CD4-positive, alpha-beta T cell (primary cell): ENCODE results near the gene CERS6. TPM values are rescaled to one million over a fixed set of nuclear protein-coding genes. Genes with fewer than 3 reads are reported as not detected.

Experiments
- ATAC-seq: fragments of 200-7000 bp; cut with Tn5 transposase; one replicate; pipeline ENCODE4 v1.10.0; 2022; ENCODE audit warnings: mild to moderate bottlenecking; ENCODE audit not compliant: poor library complexity
- CTCF ChIA-PET: fragments of 350-600 bp; sonication (Branson Sonifier 250); formaldehyde crosslinking; loops from one replicate; lab custom pipeline; 2021; ENCODE audit warnings: antibody characterized with exemption, inconsistent platforms; lab: Charles Lee
- POLR2A ChIA-PET: fragments of 350-600 bp; sonication (Branson Sonifier 250); formaldehyde crosslinking; loops from one replicate; lab custom pipeline; 2021; ENCODE audit warnings: antibody characterized with exemption, inconsistent platforms; lab: Charles Lee
- DNase-seq, 14 experiments: peaks; one replicate each; pipeline ENCODE4 v3.0.0-alpha.2; 2013 to 2020; ENCODE audit warnings: mixed read lengths in 2 of 14
- H3K27ac ChIP-seq, 2 donors: one replicate each; pipeline versions ENCODE4 v1.5.1 to v1.7.0; 2013; ENCODE audit warnings: low read length in 2 of 2, low read depth in 1 of 2, mild to moderate bottlenecking in 1 of 2
- H3K27me3 ChIP-seq, 2 experiments: 1 replicate in 1 of 2; 2 replicates in 1 of 2; pipeline versions ENCODE4 v1.6.1 to v1.7.0; 2013; ENCODE audit warnings: low read length in 2 of 2, control low read depth in 1 of 2, mild to moderate bottlenecking in 1 of 2, moderate library complexity in 1 of 2; ENCODE audit not compliant: insufficient read depth in 2 of 2, control insufficient read depth in 1 of 2
- H3K36me3 ChIP-seq: one replicate; pipeline ENCODE4 v1.6.1; 2013; ENCODE audit warnings: low read length, control low read depth; ENCODE audit not compliant: insufficient read depth
- H3K4me1 ChIP-seq: one replicate; pipeline ENCODE4 v1.6.1; 2013; ENCODE audit warnings: low read length, control low read depth; ENCODE audit not compliant: insufficient read depth
- H3K4me3 ChIP-seq: one replicate; pipeline ENCODE4 v1.5.1; 2013; ENCODE audit warnings: mild to moderate bottlenecking, low read length, moderate library complexity
- H3K9me3 ChIP-seq, 2 experiments: 1 replicate in 1 of 2; 2 replicates in 1 of 2; pipeline versions ENCODE4 v1.6.1 to v1.7.0; 2013; ENCODE audit warnings: low read length in 2 of 2, mild to moderate bottlenecking in 2 of 2, control low read depth in 1 of 2, moderate library complexity in 1 of 2; ENCODE audit not compliant: control insufficient read depth in 1 of 2, insufficient read depth in 1 of 2
- H3K27ac Mint-ChIP-seq: one replicate; pipeline ENCODE4 v1.8.0; 2020; ENCODE audit warnings: mixed read lengths
- H3K27me3 Mint-ChIP-seq: one replicate; pipeline ENCODE4 v1.8.0; 2021; ENCODE audit warnings: mixed read lengths
- H3K36me3 Mint-ChIP-seq: one replicate; pipeline ENCODE4 v1.8.0; 2021; ENCODE audit warnings: low read depth, mixed read lengths
- H3K4me1 Mint-ChIP-seq: one replicate; pipeline ENCODE4 v1.8.0; 2021; ENCODE audit warnings: low read depth, mixed read lengths
- H3K4me3 Mint-ChIP-seq: one replicate; pipeline ENCODE4 v1.8.0; 2020; ENCODE audit warnings: mild to moderate bottlenecking, mixed read lengths
- H3K9me3 Mint-ChIP-seq: one replicate; pipeline ENCODE4 v1.8.0; 2020; ENCODE audit warnings: mixed read lengths
- intact Hi-C, 2 experiments: fragments of 100-400 bp; cut with DNase I in 1 of 2; cut with micrococcal nuclease in 1 of 2; formaldehyde crosslinking; loops; one replicate each; pipeline versions ENCODE4 v1.15.1 to v1.9.0; 2023 to 2025; cut with DNase I, micrococcal nuclease
- total RNA-seq, 174 experiments: library from RNA in 2 of 174; stranded (reverse) in 2 of 174; gene quantifications; one replicate each; pipeline ENCODE4 v1.2.3 and lab custom pipeline; 2021 to 2026
- TF ChIP-seq, protein P1 (sequence below): fragments of 200-600 bp; IDR thresholded peaks from one replicate; pipeline ENCODE4 v1.8.0; 2022; ENCODE audit warnings: antibody characterized with exemption, mild to moderate bottlenecking

Gene CERS6
- total RNA-seq, 2 experiments from 2014 or later = 16.9 to 17.9 TPM

DNA sequence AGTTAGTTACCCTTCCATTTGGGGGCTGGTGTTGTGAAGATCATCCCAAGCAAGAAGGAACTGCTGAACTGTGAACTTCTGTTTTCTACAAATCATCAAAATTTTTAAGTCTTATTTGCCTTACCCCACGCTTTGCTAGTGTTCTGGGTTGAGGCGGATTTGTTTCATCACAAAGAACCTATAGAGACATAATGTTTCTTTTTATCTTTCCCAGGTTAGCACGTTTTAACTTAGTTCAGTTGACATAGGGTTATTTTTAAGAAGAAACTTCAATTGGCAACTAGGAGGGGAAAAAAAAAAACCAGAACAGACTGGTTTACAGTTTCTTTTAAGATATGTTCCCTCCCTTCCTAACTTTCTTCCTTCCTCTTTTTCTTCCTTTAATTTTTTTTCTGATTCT is 31.1 kb upstream of the CERS6 start:
- Mint-ChIP-seq H3K36me3 (no peaks in the 10 kb centered on the region), H3K4me1 (peaks cover 21% of the 10 kb centered on the region), H3K9me3 (no peaks in the 10 kb centered on the region), H3K4me3 (no peak overlapping the region), H3K27ac (no peak overlapping the region), H3K27me3 (no peaks in the 10 kb centered on the region)
- no peaks in the 10 kb centered on the region for H3K9me3 ChIP-seq
- no peaks in the 10 kb centered on the region for H3K4me1 ChIP-seq
- ATAC-seq (no peak), DNase-seq (no peak)
- CTCF ChIA-PET = no interaction called here
- TF ChIP-seq, protein P1, sequence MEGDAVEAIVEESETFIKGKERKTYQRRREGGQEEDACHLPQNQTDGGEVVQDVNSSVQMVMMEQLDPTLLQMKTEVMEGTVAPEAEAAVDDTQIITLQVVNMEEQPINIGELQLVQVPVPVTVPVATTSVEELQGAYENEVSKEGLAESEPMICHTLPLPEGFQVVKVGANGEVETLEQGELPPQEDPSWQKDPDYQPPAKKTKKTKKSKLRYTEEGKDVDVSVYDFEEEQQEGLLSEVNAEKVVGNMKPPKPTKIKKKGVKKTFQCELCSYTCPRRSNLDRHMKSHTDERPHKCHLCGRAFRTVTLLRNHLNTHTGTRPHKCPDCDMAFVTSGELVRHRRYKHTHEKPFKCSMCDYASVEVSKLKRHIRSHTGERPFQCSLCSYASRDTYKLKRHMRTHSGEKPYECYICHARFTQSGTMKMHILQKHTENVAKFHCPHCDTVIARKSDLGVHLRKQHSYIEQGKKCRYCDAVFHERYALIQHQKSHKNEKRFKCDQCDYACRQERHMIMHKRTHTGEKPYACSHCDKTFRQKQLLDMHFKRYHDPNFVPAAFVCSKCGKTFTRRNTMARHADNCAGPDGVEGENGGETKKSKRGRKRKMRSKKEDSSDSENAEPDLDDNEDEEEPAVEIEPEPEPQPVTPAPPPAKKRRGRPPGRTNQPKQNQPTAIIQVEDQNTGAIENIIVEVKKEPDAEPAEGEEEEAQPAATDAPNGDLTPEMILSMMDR = no peak
- H3K27ac ChIP-seq = no peak overlapping the region
- POLR2A ChIA-PET = no interaction called here
- H3K27me3 ChIP-seq = no peaks in the 10 kb centered on the region
- H3K36me3 ChIP-seq = no peaks in the 10 kb centered on the region
- intact Hi-C loops = no loop called here
- no peak overlapping the region for H3K4me3 ChIP-seq

DNA sequence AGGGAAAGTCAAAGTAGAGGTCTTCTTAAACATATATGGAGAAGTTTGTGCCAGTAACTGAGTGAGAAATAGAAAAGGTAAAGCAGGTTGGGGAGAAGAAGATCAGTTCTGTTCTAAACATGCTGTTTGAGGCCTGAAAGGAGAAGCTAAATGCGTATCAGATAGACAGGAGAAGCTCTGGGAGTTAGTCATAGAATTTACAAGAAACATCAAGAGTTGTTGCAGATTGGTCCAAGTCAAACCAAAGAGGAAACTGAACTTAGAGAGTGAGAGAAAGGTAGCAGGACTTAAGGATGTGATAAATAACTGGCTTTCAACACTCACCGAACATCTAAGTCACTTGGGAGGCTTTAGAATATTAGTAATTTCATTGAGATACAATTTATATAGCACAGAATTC is 29.2 kb upstream of the CERS6 start:
- H3K27me3 ChIP-seq = no peaks in the 10 kb centered on the region
- no peak overlapping the region for H3K4me3 ChIP-seq
- H3K27me3 Mint-ChIP-seq = no peaks in the 10 kb centered on the region
- peaks cover 34% of the 10 kb centered on the region for H3K4me1 Mint-ChIP-seq
- ChIA-PET CTCF (no interaction called here), POLR2A (no interaction called here)
- H3K27ac Mint-ChIP-seq = no peak overlapping the region
- peaks cover 3% of the 10 kb centered on the region for H3K4me1 ChIP-seq
- DNase-seq (no peak), ATAC-seq (no peak)
- H3K36me3 ChIP-seq = no peaks in the 10 kb centered on the region
- TF ChIP-seq, protein P1 = no peak
- no peaks in the 10 kb centered on the region for H3K36me3 Mint-ChIP-seq
- intact Hi-C loops = no loop called here
- H3K9me3 Mint-ChIP-seq = no peaks in the 10 kb centered on the region
- no peaks in the 10 kb centered on the region for H3K9me3 ChIP-seq
- H3K4me3 Mint-ChIP-seq = no peak overlapping the region
- no peak overlapping the region for H3K27ac ChIP-seq

DNA sequence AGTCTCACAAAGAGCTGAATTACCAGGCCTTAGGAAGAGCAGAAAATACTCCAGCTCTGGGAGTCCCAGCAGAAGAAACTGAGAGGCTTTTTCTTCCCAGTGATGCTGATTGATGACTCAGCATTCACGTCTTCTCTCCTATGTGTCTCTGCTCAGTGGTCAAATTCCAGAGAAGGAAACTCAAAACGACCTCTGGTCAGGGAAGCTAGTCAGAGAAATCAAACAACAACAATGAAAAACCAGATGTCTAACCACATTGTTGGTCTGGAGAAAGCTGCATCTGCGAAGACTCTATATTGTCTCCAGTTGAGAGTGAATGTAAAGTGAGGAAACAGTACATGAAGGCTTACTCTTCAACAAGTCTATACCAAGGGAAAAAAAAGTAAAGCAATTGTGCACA is 28.6 kb upstream of the CERS6 start:
- TF ChIP-seq, protein P1 = no peak
- ATAC-seq (no peak), DNase-seq (no peak)
- no peak overlapping the region for H3K27ac ChIP-seq
- no peaks in the 10 kb centered on the region for H3K27me3 Mint-ChIP-seq
- intact Hi-C loops = no loop called here
- no peaks in the 10 kb centered on the region for H3K27me3 ChIP-seq
- ChIA-PET CTCF (no interaction called here), POLR2A (no interaction called here)
- no peaks in the 10 kb centered on the region for H3K36me3 Mint-ChIP-seq
- no peak overlapping the region for H3K4me3 Mint-ChIP-seq
- H3K36me3 ChIP-seq = no peaks in the 10 kb centered on the region
- peaks cover 3% of the 10 kb centered on the region for H3K4me1 ChIP-seq
- no peaks in the 10 kb centered on the region for H3K9me3 ChIP-seq
- H3K4me3 ChIP-seq = no peak overlapping the region
- no peaks in the 10 kb centered on the region for H3K9me3 Mint-ChIP-seq
- no peak overlapping the region for H3K27ac Mint-ChIP-seq
- H3K4me1 Mint-ChIP-seq = peaks cover 40% of the 10 kb centered on the region
